Lower lobe of right lung (tissue), 2 donors: ENCODE measurements around the gene FBXL13. TPM values are rescaled to one million over a fixed set of nuclear protein-coding genes. Genes with fewer than 3 reads are reported as not detected.
"Not testable (repeated sequence)": the region's sequence is repeated elsewhere in the genome, so short reads cannot be mapped to it uniquely, and the experiment has no call there.

Source experiments
- ATAC-seq, 2 donors: fragments of 200-7000 bp; cut with Tn5 transposase; one replicate each; pipeline ENCODE4 v1.9.1; 2020 to 2022; ENCODE audit warnings: mild to moderate bottlenecking in 2 of 2, moderate library complexity in 2 of 2
- DNase-seq: peaks from one replicate; pipeline ENCODE4 v3.0.0-alpha.2; 2020
- H3K27ac ChIP-seq: fragments of 200-600 bp; one replicate; pipeline ENCODE4 v1.8.0; 2022
- H3K27me3 ChIP-seq: fragments of 200-600 bp; one replicate; pipeline ENCODE4 v1.8.0; 2022; ENCODE audit warnings: low read depth
- H3K36me3 ChIP-seq: fragments of 200-600 bp; one replicate; pipeline ENCODE4 v1.8.0; 2022; ENCODE audit warnings: mild to moderate bottlenecking
- H3K4me1 ChIP-seq: fragments of 200-600 bp; one replicate; pipeline ENCODE4 v1.8.0; 2022
- H3K4me3 ChIP-seq: fragments of 200-600 bp; one replicate; pipeline ENCODE4 v1.8.0; 2022; ENCODE audit warnings: mild to moderate bottlenecking
- H3K9me3 ChIP-seq: fragments of 200-600 bp; one replicate; pipeline ENCODE4 v1.8.0; 2022
- intact Hi-C: fragments of 100-400 bp; cut with DNase I; formaldehyde crosslinking; loops from one replicate; pipeline ENCODE4 v1.11.0; 2022
- total RNA-seq: library from RNA; stranded (reverse); fragmentation: NEBNext Ultra II Directional; extraction: Animal tissue kit (Norgen Biotek cat#: 25700); gene quantifications from one replicate; pipeline ENCODE4 v1.2.1, GENCODE V29; 2021
- TF ChIP-seq, protein P1 (sequence below): fragments of 200-600 bp; IDR thresholded peaks from one replicate; pipeline ENCODE4 v1.8.0; 2022; ENCODE audit warnings: antibody characterized with exemption, mild to moderate bottlenecking
- donor health status: DM: no; HTN: yes; CAD: no; lungs with severe emphysema.

Gene FBXL13
- total RNA-seq, 1 donor from 2014 or later: 3.4 TPM

GRCh38 chr7:103106005-103106702 lies 31.6 kb upstream of the FBXL13 start:
- TF ChIP-seq, protein P1, sequence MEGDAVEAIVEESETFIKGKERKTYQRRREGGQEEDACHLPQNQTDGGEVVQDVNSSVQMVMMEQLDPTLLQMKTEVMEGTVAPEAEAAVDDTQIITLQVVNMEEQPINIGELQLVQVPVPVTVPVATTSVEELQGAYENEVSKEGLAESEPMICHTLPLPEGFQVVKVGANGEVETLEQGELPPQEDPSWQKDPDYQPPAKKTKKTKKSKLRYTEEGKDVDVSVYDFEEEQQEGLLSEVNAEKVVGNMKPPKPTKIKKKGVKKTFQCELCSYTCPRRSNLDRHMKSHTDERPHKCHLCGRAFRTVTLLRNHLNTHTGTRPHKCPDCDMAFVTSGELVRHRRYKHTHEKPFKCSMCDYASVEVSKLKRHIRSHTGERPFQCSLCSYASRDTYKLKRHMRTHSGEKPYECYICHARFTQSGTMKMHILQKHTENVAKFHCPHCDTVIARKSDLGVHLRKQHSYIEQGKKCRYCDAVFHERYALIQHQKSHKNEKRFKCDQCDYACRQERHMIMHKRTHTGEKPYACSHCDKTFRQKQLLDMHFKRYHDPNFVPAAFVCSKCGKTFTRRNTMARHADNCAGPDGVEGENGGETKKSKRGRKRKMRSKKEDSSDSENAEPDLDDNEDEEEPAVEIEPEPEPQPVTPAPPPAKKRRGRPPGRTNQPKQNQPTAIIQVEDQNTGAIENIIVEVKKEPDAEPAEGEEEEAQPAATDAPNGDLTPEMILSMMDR: no peak
- no peaks in the 10 kb centered on the region for H3K9me3 ChIP-seq
- no peak overlapping the region for H3K27ac ChIP-seq
- no peak for ATAC-seq
- no peak overlapping the region for H3K4me3 ChIP-seq
- no peaks in the 10 kb centered on the region for H3K27me3 ChIP-seq
- peaks cover 36% of the 10 kb centered on the region for H3K36me3 ChIP-seq
- DNase-seq: no peak
- intact Hi-C loops: no loop called here
- no peaks in the 10 kb centered on the region for H3K4me1 ChIP-seq

GRCh38 chr7:103101543-103101942 lies 26.9 kb upstream of the FBXL13 start:
- H3K9me3 ChIP-seq: no peaks in the 10 kb centered on the region
- no peak overlapping the region for H3K27ac ChIP-seq
- DNase-seq (no peak), ATAC-seq (no peak)
- H3K4me3 ChIP-seq: no peak overlapping the region
- intact Hi-C loops: no loop called here
- H3K27me3 ChIP-seq: no peaks in the 10 kb centered on the region
- peaks cover 68% of the 10 kb centered on the region for H3K36me3 ChIP-seq
- TF ChIP-seq, protein P1: no peak
- H3K4me1 ChIP-seq: no peaks in the 10 kb centered on the region

DNA sequence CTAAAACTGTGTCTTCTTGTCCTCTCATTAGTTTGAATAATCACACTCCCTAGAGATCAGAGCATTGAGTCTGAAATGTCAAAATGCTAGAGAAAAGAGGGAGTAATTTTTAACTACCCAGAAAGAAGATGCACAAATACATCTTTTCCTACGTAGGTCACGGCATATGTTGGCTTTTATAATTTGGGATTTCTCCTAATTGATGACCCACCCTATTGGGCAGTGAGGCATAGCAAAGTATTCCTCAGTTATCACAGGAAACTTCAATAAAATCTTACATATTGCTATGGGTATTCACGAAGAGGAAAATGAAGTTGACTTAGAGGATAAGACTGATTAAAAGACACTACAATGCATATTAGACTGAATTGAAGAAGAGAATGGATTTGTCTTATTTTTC lies 25.8 kb upstream of the FBXL13 start:
- no peaks in the 10 kb centered on the region for H3K9me3 ChIP-seq
- TF ChIP-seq, protein P1: no peak
- H3K27me3 ChIP-seq: no peaks in the 10 kb centered on the region
- intact Hi-C loops: no loop called here
- H3K27ac ChIP-seq: no peak overlapping the region
- ATAC-seq (no peak), DNase-seq (no peak)
- H3K4me1 ChIP-seq: no peaks in the 10 kb centered on the region
- peaks cover 72% of the 10 kb centered on the region for H3K36me3 ChIP-seq
- no peak overlapping the region for H3K4me3 ChIP-seq

- H3K36me3 ChIP-seq: peaks cover 70% of the 10 kb centered on the region
- H3K4me3 ChIP-seq: no peak overlapping the region
- TF ChIP-seq, protein P1: no peak
- intact Hi-C loops: no loop called here
- no peaks in the 10 kb centered on the region for H3K27me3 ChIP-seq
- no peak overlapping the region for H3K27ac ChIP-seq
- ATAC-seq: no peak
- no peak for DNase-seq
- H3K9me3 ChIP-seq: no peaks in the 10 kb centered on the region
- no peaks in the 10 kb centered on the region for H3K4me1 ChIP-seq
These were observed 22.4 kb upstream of the FBXL13 start for GRCh38 chr7:103097041-103097440.

DNA sequence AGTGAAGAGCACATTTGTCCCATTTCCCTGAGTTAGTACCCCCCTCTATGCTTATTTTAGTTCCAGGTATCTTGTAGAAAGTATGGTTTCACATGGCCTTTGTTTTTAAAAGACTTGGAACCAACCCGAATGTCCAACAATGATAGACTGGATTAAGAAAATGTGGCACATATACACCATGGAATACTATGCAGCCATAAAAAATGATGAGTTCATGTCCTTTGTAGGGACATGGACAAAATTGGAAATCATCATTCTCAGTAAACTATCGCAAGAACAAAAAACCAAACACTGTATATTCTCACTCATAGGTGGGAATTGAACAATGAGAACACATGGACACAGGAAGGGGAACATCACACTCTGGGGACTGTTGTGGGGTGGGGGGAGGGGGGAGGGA lies 21.0 kb upstream of the FBXL13 start:
- intact Hi-C loops, DNase-seq, H3K27me3 ChIP-seq, H3K27ac ChIP-seq, H3K4me1 ChIP-seq, H3K4me3 ChIP-seq, H3K9me3 ChIP-seq, ATAC-seq: not testable (repeated sequence)
- H3K36me3 ChIP-seq: peaks cover 69% of the 10 kb centered on the region

GRCh38 chr7:103094102-103094501 lies 19.5 kb upstream of the FBXL13 start:
- intact Hi-C loops: no loop called here
- peaks cover 72% of the 10 kb centered on the region for H3K36me3 ChIP-seq
- no peaks in the 10 kb centered on the region for H3K9me3 ChIP-seq
- TF ChIP-seq, protein P1: no peak
- DNase-seq: no peak
- H3K27me3 ChIP-seq: no peaks in the 10 kb centered on the region
- no peak overlapping the region for H3K27ac ChIP-seq
- ATAC-seq: no peak
- no peak overlapping the region for H3K4me3 ChIP-seq
- H3K4me1 ChIP-seq: no peaks in the 10 kb centered on the region
